Neural progenitor cell (in vitro differentiated cells): Measurements from ENCODE around the gene SLC7A6.

ENCODE experiments used
- CTCF ChIP-seq: fragments of 200-600 bp; sonication (generic); IDR thresholded peaks from 2 replicates; pipeline ENCODE4 v1.5.1; 2017; ENCODE audit warnings: antibody characterized with exemption, mild to moderate bottlenecking
- EZH2 ChIP-seq: fragments of 200-600 bp; sonication (generic); IDR thresholded peaks from 2 replicates; pipeline ENCODE4 v1.6.1; 2017; ENCODE audit warnings: antibody characterized with exemption, mild to moderate bottlenecking, moderate library complexity
- EZH2phosphoT487 ChIP-seq: fragments of 200-600 bp; sonication (generic); IDR thresholded peaks from 2 replicates; pipeline ENCODE4 v1.6.1; 2017; ENCODE audit warnings: antibody characterized with exemption

DNA sequence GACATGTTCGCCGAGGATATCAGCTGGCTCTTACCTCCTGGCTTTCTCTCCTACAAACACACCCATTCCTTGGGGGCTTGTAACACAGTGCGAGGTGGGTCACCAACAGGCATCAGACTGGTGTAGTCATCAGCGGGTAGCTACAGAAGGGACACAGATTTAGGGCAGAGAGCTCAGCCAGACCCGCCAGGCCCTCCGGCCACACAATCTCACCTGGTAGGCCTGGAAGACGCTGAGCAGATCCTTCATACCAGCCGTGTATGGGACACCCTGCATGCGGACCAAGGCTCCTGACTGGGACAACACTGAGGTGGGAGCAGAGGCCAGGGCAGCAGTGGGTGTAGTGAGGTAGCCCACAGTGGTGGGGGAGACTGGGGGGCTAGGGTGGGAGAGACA, 34.2 kb upstream of the SLC7A6 start:
- TF ChIP-seq CTCF, result no peak
- TF ChIP-seq EZH2, result no peak
- no peak for TF ChIP-seq EZH2phosphoT487
